Loucy (cell line): Measurements from ENCODE around the gene AGAP1.

Experiments used
- H2AFZ ChIP-seq: fragments of 200-600 bp; sonication (generic); 2 replicates; pipeline ENCODE4 v1.6.0; 2016; ENCODE audit warnings: antibody characterized with exemption, mild to moderate bottlenecking, low read length, moderate library complexity
- H3F3A ChIP-seq: fragments of 200-600 bp; 2 replicates; pipeline ENCODE4 v1.6.0; 2016; ENCODE audit warnings: antibody characterized with exemption, low read depth, mild to moderate bottlenecking
- H3K27me3 ChIP-seq: fragments of 200-600 bp; sonication (generic); 2 replicates; pipeline ENCODE4 v1.6.1; 2014; ENCODE audit warnings: low read length, mild to moderate bottlenecking; ENCODE audit not compliant: insufficient read depth, poor library complexity, severe bottlenecking
- H3K36me3 ChIP-seq: fragments of 200-600 bp; sonication (generic); 2 replicates; pipeline ENCODE4 v1.6.1; 2016; ENCODE audit warnings: low read length; ENCODE audit not compliant: insufficient read depth
- H3K4me1 ChIP-seq: fragments of 200-600 bp; sonication (generic); 2 replicates; pipeline ENCODE4 v1.5.1; 2014; ENCODE audit warnings: low read length, mild to moderate bottlenecking; ENCODE audit not compliant: insufficient read depth, poor library complexity, severe bottlenecking
- H3K4me2 ChIP-seq: fragments of 200-600 bp; sonication (generic); 2 replicates; pipeline ENCODE4 v1.6.0; 2014; ENCODE audit warnings: antibody characterized with exemption, low read length, low read depth, mild to moderate bottlenecking; ENCODE audit not compliant: poor library complexity, severe bottlenecking
- H3K4me3 ChIP-seq: fragments of 200-600 bp; sonication (generic); 2 replicates; pipeline ENCODE4 v1.5.1; 2014; ENCODE audit warnings: low read length, mild to moderate bottlenecking, mixed read lengths; ENCODE audit not compliant: poor library complexity, severe bottlenecking
- H3K79me2 ChIP-seq: fragments of 200-600 bp; sonication (generic); 2 replicates; pipeline ENCODE4 v1.6.1; 2014; ENCODE audit warnings: low read length; ENCODE audit not compliant: insufficient read depth
- H3K9ac ChIP-seq: fragments of 200-600 bp; sonication (generic); 2 replicates; pipeline ENCODE4 v1.6.0; 2014; ENCODE audit warnings: mild to moderate bottlenecking, low read depth, low read length, moderate library complexity; ENCODE audit not compliant: poor library complexity, severe bottlenecking
- H3K9me2 ChIP-seq: fragments of 200-600 bp; sonication (generic); replicated peaks from 2 replicates; pipeline ENCODE4 v1.6.1; 2016; ENCODE audit warnings: low read depth, low read length, mixed read lengths
- H3K9me3 ChIP-seq: fragments of 200-600 bp; sonication (generic); 2 replicates; pipeline ENCODE4 v1.6.1; 2014; ENCODE audit warnings: mild to moderate bottlenecking, antibody characterized with exemption, low read length, low read depth; ENCODE audit not compliant: insufficient read depth
- H4K20me1 ChIP-seq: fragments of 200-600 bp; sonication (generic); 2 replicates; pipeline ENCODE4 v1.6.0; 2014; ENCODE audit warnings: antibody characterized with exemption, low read length, mild to moderate bottlenecking; ENCODE audit not compliant: insufficient read depth, poor library complexity, severe bottlenecking
- EZH2phosphoT487 ChIP-seq: fragments of 200-600 bp; IDR thresholded peaks from 2 replicates; pipeline ENCODE4 v1.6.1; 2018; ENCODE audit warnings: antibody characterized with exemption, mild to moderate bottlenecking, moderate library complexity, borderline replicate concordance
- TF ChIP-seq, protein P1 (sequence below): fragments of 200-600 bp; sonication (generic); conservative IDR thresholded peaks from 2 replicates; pipeline ENCODE4 v1.5.1; 2014; ENCODE audit warnings: mild to moderate bottlenecking, antibody characterized with exemption, low read length

The AGAP1 gene

DNA sequence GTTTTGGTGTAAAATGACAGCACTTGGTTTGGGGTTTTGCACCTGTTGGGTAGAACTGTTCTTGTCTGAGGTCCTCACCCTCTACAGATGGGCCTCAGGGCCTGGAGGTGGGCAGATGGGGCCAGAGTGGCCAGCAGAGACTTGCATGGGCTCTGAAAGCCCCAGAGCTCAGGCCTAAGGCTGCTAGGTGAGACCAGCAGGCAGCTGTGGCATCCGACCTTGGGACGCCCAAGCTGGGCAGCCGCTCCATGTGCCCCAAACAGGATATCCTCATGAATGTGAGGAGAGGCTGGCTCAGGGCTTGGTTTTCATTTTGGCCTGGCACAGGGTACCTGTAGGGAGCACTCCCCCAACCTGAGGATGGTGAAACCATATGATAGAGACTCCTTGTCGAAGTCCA, 636.1 kb downstream of the AGAP1 start:
- Histone ChIP-seq H3K9me3 (no peaks in the 10 kb centered on the region), H2AFZ (no peak overlapping the region), H3K4me3 (no peak overlapping the region), H3K79me2 (no peaks in the 10 kb centered on the region), H3K9ac (no peak overlapping the region), H3K4me1 (no peaks in the 10 kb centered on the region), H3K9me2 (no peaks in the 10 kb centered on the region), H3F3A (no peaks in the 10 kb centered on the region), H3K36me3 (no peaks in the 10 kb centered on the region), H4K20me1 (no peaks in the 10 kb centered on the region), H3K4me2 (no peak overlapping the region), H3K27me3 (no peaks in the 10 kb centered on the region)
- TF ChIP-seq EZH2phosphoT487 = no peak
- TF ChIP-seq, protein P1, sequence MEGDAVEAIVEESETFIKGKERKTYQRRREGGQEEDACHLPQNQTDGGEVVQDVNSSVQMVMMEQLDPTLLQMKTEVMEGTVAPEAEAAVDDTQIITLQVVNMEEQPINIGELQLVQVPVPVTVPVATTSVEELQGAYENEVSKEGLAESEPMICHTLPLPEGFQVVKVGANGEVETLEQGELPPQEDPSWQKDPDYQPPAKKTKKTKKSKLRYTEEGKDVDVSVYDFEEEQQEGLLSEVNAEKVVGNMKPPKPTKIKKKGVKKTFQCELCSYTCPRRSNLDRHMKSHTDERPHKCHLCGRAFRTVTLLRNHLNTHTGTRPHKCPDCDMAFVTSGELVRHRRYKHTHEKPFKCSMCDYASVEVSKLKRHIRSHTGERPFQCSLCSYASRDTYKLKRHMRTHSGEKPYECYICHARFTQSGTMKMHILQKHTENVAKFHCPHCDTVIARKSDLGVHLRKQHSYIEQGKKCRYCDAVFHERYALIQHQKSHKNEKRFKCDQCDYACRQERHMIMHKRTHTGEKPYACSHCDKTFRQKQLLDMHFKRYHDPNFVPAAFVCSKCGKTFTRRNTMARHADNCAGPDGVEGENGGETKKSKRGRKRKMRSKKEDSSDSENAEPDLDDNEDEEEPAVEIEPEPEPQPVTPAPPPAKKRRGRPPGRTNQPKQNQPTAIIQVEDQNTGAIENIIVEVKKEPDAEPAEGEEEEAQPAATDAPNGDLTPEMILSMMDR = no peak

DNA sequence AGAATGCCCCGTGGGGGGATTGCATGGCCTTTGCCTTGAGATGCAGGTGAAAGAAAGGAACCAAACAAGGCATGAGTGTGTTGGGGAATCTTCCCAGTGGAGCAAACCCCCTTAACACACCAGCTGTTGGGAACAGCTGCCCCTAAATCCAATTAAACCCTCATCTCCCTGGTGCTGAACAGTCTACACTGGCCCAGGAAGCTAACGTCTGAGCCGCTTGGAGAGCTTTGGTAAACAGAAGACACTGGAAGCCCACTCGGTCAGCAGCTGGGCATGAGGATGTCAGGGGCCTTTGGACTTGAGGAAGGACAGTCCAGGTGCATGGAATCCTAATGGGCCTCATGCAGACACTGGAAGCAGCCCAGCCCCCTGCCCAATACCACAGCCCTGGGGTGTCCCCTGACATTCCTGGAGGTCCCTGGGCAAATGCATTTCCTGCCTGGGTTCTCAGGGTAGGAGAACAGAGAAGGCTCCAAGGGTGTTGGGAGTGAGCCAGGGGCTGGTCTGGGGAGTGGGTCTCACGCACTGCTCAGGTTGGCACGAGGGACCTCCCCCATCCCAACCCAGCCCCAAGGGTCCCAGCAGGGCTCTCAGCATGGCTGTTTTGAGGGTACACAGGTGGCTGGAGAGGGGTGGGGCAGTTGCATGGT, 636.6 kb downstream of the AGAP1 start:
- H3K36me3 ChIP-seq = no peaks in the 10 kb centered on the region
- H3K4me2 ChIP-seq = no peak overlapping the region
- no peak overlapping the region for H3K4me3 ChIP-seq
- no peaks in the 10 kb centered on the region for H3F3A ChIP-seq
- no peaks in the 10 kb centered on the region for H3K79me2 ChIP-seq
- H3K9me2 ChIP-seq = no peaks in the 10 kb centered on the region
- no peaks in the 10 kb centered on the region for H3K9me3 ChIP-seq
- no peaks in the 10 kb centered on the region for H3K4me1 ChIP-seq
- no peak overlapping the region for H3K9ac ChIP-seq
- TF ChIP-seq, protein P1 = no peak
- no peak for TF ChIP-seq EZH2phosphoT487
- H3K27me3 ChIP-seq = no peaks in the 10 kb centered on the region
- H2AFZ ChIP-seq = no peak overlapping the region
- no peaks in the 10 kb centered on the region for H4K20me1 ChIP-seq

DNA sequence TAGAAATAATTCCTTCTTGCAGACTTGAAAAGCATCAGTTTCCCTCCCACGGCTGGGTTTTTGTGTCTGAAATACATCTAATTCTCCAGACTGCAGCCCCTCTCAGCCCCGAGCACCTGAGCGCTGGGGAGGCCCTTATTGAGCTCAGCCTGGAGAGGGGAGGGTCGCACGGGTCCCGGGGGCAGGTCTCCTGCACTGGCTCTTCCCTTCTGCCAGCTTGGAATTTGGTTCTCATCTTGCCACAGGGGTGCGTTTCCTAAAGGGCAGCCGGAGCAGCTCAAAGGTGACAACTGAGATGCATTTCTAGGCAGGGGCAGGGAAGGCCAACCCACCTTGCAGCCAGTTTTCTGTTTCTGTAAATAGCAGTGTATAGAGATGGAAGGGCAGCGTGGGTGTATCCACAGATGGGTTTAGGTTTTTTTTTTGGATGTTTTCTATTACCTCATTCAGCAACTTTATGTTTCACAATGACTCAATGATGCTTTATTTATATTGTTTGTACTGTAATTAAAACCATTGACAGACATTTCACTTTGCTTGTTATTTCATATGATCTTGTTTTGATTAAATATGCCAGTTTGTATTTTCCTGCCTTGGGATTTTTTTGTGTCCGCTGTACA, 637.3 kb downstream of the AGAP1 start:
- Histone ChIP-seq H3K36me3 (no peaks in the 10 kb centered on the region), H3K4me1 (no peaks in the 10 kb centered on the region), H3K4me3 (no peak overlapping the region), H3K9ac (no peak overlapping the region), H3K79me2 (no peaks in the 10 kb centered on the region), H3K27me3 (no peaks in the 10 kb centered on the region), H3K9me3 (no peaks in the 10 kb centered on the region), H4K20me1 (no peaks in the 10 kb centered on the region), H2AFZ (no peak overlapping the region), H3F3A (no peaks in the 10 kb centered on the region), H3K4me2 (no peak overlapping the region), H3K9me2 (no peaks in the 10 kb centered on the region)
- TF ChIP-seq, protein P1 = no peak
- no peak for TF ChIP-seq EZH2phosphoT487
